OCI-LY7 (cell line): ENCODE results near the gene UBQLN1.

Experiments used
- CTCF ChIP-seq: fragments of 200-600 bp; sonication (generic); conservative IDR thresholded peaks from 2 replicates; pipeline ENCODE4 v1.5.1; 2014; ENCODE audit warnings: mild to moderate bottlenecking, antibody characterized with exemption, low read length, moderate library complexity, mixed read lengths
- EZH2phosphoT487 ChIP-seq: fragments of 200-600 bp; sonication (generic); IDR thresholded peaks from 2 replicates; pipeline ENCODE4 v1.6.1; 2018; ENCODE audit warnings: low read depth, borderline replicate concordance, mild to moderate bottlenecking, mixed run types, antibody characterized with exemption, low read length, moderate library complexity, mixed read lengths

GRCh38 chr9:83662933-83663332 is 44.8 kb downstream of the UBQLN1 start:
- no peak for TF ChIP-seq CTCF
- TF ChIP-seq EZH2phosphoT487, result no peak
